ENCODE results near the gene TENM4.

The TENM4 gene

GRCh38 chr11:78920329-78920728 lies 520.5 kb downstream of the TENM4 start:
- TF ChIP-seq EGR1 (IDR thresholded peaks at IDR 0.05) (no peak), RAD21 (IDR thresholded peaks at IDR 0.05; ENCODE audit: low read depth) (no peak), USF1 (IDR thresholded peaks at IDR 0.05) (no peak), CEBPB (IDR thresholded peaks at IDR 0.05) (no peak)

GRCh38 chr11:78916759-78917158 lies 524.1 kb downstream of the TENM4 start:
- no peak for TF ChIP-seq MAX (IDR thresholded peaks at IDR 0.05)
- TF ChIP-seq TAF1 (IDR thresholded peaks at IDR 0.05; ENCODE audit: low read depth): no peak
- TF ChIP-seq TEAD4 (IDR thresholded peaks at IDR 0.05): no peak
- TF ChIP-seq REST (IDR thresholded peaks at IDR 0.05; ENCODE audit: low read depth): no peak
- no peak for TF ChIP-seq EP300 (IDR thresholded peaks at IDR 0.05; ENCODE audit: borderline replicate concordance)
- TF ChIP-seq FOXM1 (IDR thresholded peaks at IDR 0.05; ENCODE audit: borderline replicate concordance, low read depth): no peak
- TF ChIP-seq EGR1 (IDR thresholded peaks at IDR 0.05): no peak
- no peak for TF ChIP-seq CEBPB (IDR thresholded peaks at IDR 0.05)
- no peak for TF ChIP-seq YY1 (IDR thresholded peaks at IDR 0.05; ENCODE audit: low read depth)
- TF ChIP-seq TCF12 (IDR thresholded peaks at IDR 0.05; ENCODE audit: low read depth): no peak
- no peak for TF ChIP-seq ZBTB7A (IDR thresholded peaks at IDR 0.05; ENCODE audit: low read depth)
- no peak for TF ChIP-seq RAD21 (IDR thresholded peaks at IDR 0.05; ENCODE audit: low read depth)
- TF ChIP-seq USF1 (IDR thresholded peaks at IDR 0.05): no peak
- no peak for TF ChIP-seq NFIC (IDR thresholded peaks at IDR 0.05)
- no peak for TF ChIP-seq CREB1 (IDR thresholded peaks at IDR 0.05; ENCODE audit: low read depth)

- no peak for TF ChIP-seq USF1 (IDR thresholded peaks at IDR 0.05)
- no peak for TF ChIP-seq EGR1 (IDR thresholded peaks at IDR 0.05)
- TF ChIP-seq TCF12 (IDR thresholded peaks at IDR 0.05; ENCODE audit: low read depth): no peak
- no peak for TF ChIP-seq CREB1 (IDR thresholded peaks at IDR 0.05; ENCODE audit: low read depth)
- no peak for TF ChIP-seq NFIC (IDR thresholded peaks at IDR 0.05)
- no peak for TF ChIP-seq TEAD4 (IDR thresholded peaks at IDR 0.05)
- TF ChIP-seq REST (IDR thresholded peaks at IDR 0.05; ENCODE audit: low read depth): no peak
- no peak for TF ChIP-seq RAD21 (IDR thresholded peaks at IDR 0.05; ENCODE audit: low read depth)
- no peak for TF ChIP-seq MAX (IDR thresholded peaks at IDR 0.05)
- TF ChIP-seq YY1 (IDR thresholded peaks at IDR 0.05; ENCODE audit: low read depth): no peak
- TF ChIP-seq ZBTB7A (IDR thresholded peaks at IDR 0.05; ENCODE audit: low read depth): no peak
- no peak for TF ChIP-seq FOXM1 (IDR thresholded peaks at IDR 0.05; ENCODE audit: borderline replicate concordance, low read depth)
- TF ChIP-seq TAF1 (IDR thresholded peaks at IDR 0.05; ENCODE audit: low read depth): no peak
- TF ChIP-seq CEBPB (IDR thresholded peaks at IDR 0.05): no peak
- no peak for TF ChIP-seq EP300 (IDR thresholded peaks at IDR 0.05; ENCODE audit: borderline replicate concordance)
These were observed 526.3 kb downstream of the TENM4 start for GRCh38 chr11:78914503-78914902.

GRCh38 chr11:78912778-78913177 lies 528.1 kb downstream of the TENM4 start:
- TF ChIP-seq ZBTB7A (IDR thresholded peaks at IDR 0.05; ENCODE audit: low read depth) (no peak), FOXM1 (IDR thresholded peaks at IDR 0.05; ENCODE audit: borderline replicate concordance, low read depth) (no peak), CREB1 (IDR thresholded peaks at IDR 0.05; ENCODE audit: low read depth) (no peak), TCF12 (IDR thresholded peaks at IDR 0.05; ENCODE audit: low read depth) (no peak), TEAD4 (IDR thresholded peaks at IDR 0.05) (no peak), MAX (IDR thresholded peaks at IDR 0.05) (no peak), RAD21 (IDR thresholded peaks at IDR 0.05; ENCODE audit: low read depth) (no peak), EP300 (IDR thresholded peaks at IDR 0.05; ENCODE audit: borderline replicate concordance) (no peak), USF1 (IDR thresholded peaks at IDR 0.05) (no peak)

- TF ChIP-seq TEAD4 (IDR thresholded peaks at IDR 0.05): no peak
- TF ChIP-seq REST (IDR thresholded peaks at IDR 0.05; ENCODE audit: low read depth): no peak
These were observed 530.5 kb downstream of the TENM4 start for GRCh38 chr11:78910322-78910721.

Measured in Ishikawa (cell line).